Pancreas (tissue), 10 donors: ENCODE data around the gene GON4L. TPM values are rescaled to one million over a fixed set of nuclear protein-coding genes. Genes with fewer than 3 reads are reported as not detected.
"Not testable (repeated sequence)": the region's sequence is repeated elsewhere in the genome, so short reads cannot be mapped to it uniquely, and the experiment has no call there.

Experiments used
- ATAC-seq, 4 donors: fragments of 200-7000 bp; cut with Tn5 transposase; one replicate each; pipeline versions ENCODE4 v1.8.0 to v1.9.1; 2020; ENCODE audit warnings: mild to moderate bottlenecking in 4 of 4, moderate library complexity in 4 of 4
- DNase-seq, 6 donors: peaks; one replicate each; pipeline ENCODE4 v3.0.0-alpha.2; 2020
- FAIRE-seq: peaks from 2 replicates; lab custom pipeline; 2012; peaks lifted over from hg19 to GRCh38; lab: Jason Lieb, UNC
- H3K27ac ChIP-seq, 4 donors: fragments of 200-600 bp; sonication (generic); 1 replicate in 3 of 4; 2 replicates in 1 of 4; pipeline versions ENCODE4 v1.5.0 to v1.8.0; 2020
- H3K27me3 ChIP-seq, 4 donors: fragments of 200-600 bp; one replicate each; pipeline ENCODE4 v1.8.0; 2021
- H3K36me3 ChIP-seq, 3 donors: fragments of 200-600 bp; sonication (generic) in 1 of 3; one replicate each; pipeline versions ENCODE4 v1.5.0 to v1.8.0; 2020 to 2021
- H3K4me1 ChIP-seq, 3 donors: fragments of 200-600 bp; one replicate each; pipeline ENCODE4 v1.8.0; 2021
- H3K4me3 ChIP-seq, 4 donors: fragments of 200-600 bp; sonication (generic) in 2 of 4; one replicate each; pipeline versions ENCODE4 v1.5.0 to v1.8.0; 2020 to 2021
- H3K9me3 ChIP-seq, 4 donors: fragments of 200-600 bp; one replicate each; pipeline ENCODE4 v1.8.0; 2021
- WGBS, 2 donors: extraction: QIAGEN DNeasy Blood & Tissue Kit; methylation state at CpG; one replicate each; pipeline ENCODE4 v1.1.7; 2013; 5-methylcytosine and 5-hydroxymethylcytosine counted together
- intact Hi-C, 3 donors: fragments of 100-400 bp; cut with DNase I; formaldehyde crosslinking; loops; one replicate each; pipeline versions ENCODE4 v1.11.1 to v1.14.2; 2022
- polyA plus RNA-seq, 2 donors: library from polyadenylated mRNA; stranded (reverse); fragments of 200-250 nt; gene quantifications; one replicate each; pipeline ENCODE4 v1.2.3, GENCODE V29; 2013
- total RNA-seq, 6 donors: library from RNA; stranded (reverse); fragmentation: NEBNext Ultra II Directional in 4 of 6; extraction: Animal tissue kit (Norgen Biotek cat#: 25700) in 4 of 6; gene quantifications; one replicate each; pipeline versions ENCODE4 v1.2.1 to v1.2.4, GENCODE V29; 2021 to 2023
- TF ChIP-seq, protein P1 (sequence below), 4 donors: fragments of 200-600 bp; sonication (generic) in 3 of 4; IDR thresholded peaks; one replicate each; pipeline versions ENCODE4 v1.5.0 to v1.8.0; 2021; ENCODE audit warnings: antibody characterized with exemption in 4 of 4
- donor health status: healthy with polysubstance abuse.
- donor health status: DM: no; HTN: no; CAD: no; lungs with moderate emphysema.
- donor health status: DM: no; HTN: no; CAD: no.
- donor health status: control.
- donor health status: control.
- donor health status: Bipolar disorder and iron deficiency.
- donor health status: DM: yes; HTN: yes; CAD: no.
- donor health status: DM: no; HTN: no; CAD: no.
- donor health status: DM: no; HTN: no; CAD: no.
- donor health status: DM: yes; HTN: yes; CAD: no.

Gene GON4L
- total and polyA plus RNA-seq, 8 donors, result 18.5 to 32.3 (median 24.8) TPM

DNA sequence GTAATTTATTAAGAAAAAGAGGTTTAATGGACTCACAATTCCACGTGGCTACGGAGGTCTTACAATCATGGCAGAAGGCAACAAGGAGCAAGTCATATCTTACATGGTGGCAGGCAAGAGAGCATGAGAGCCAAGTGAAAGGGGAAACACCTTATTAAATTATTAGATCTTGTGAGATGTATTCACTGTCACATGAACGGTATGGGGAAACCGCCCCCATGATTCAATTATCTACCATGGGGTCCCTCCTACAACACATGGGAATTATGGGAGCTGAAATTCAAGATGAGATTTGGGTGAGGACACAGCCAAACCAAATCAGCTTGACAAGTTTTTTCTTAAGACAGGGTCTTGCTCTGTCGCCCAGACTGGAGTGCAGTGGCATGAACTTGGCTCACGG is 153.8 kb downstream of the GON4L start:
- no peak for ATAC-seq
- Histone ChIP-seq H3K4me1 (no peaks in the 10 kb centered on the region), H3K27ac (no peak overlapping the region), H3K4me3 (no peak overlapping the region), H3K36me3 (no peaks in the 10 kb centered on the region), H3K9me3 (no peaks in the 10 kb centered on the region), H3K27me3 (no peaks in the 10 kb centered on the region)
- DNase-seq, result no peak
- no peak for FAIRE-seq
- 92 to 93% methylated on average over 6 of the region's 6 CpGs for WGBS, 2 donors
- TF ChIP-seq, protein P1, sequence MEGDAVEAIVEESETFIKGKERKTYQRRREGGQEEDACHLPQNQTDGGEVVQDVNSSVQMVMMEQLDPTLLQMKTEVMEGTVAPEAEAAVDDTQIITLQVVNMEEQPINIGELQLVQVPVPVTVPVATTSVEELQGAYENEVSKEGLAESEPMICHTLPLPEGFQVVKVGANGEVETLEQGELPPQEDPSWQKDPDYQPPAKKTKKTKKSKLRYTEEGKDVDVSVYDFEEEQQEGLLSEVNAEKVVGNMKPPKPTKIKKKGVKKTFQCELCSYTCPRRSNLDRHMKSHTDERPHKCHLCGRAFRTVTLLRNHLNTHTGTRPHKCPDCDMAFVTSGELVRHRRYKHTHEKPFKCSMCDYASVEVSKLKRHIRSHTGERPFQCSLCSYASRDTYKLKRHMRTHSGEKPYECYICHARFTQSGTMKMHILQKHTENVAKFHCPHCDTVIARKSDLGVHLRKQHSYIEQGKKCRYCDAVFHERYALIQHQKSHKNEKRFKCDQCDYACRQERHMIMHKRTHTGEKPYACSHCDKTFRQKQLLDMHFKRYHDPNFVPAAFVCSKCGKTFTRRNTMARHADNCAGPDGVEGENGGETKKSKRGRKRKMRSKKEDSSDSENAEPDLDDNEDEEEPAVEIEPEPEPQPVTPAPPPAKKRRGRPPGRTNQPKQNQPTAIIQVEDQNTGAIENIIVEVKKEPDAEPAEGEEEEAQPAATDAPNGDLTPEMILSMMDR (IDR thresholded peaks at IDR 0.05), result no peak
- intact Hi-C loops, result no loop called here

DNA sequence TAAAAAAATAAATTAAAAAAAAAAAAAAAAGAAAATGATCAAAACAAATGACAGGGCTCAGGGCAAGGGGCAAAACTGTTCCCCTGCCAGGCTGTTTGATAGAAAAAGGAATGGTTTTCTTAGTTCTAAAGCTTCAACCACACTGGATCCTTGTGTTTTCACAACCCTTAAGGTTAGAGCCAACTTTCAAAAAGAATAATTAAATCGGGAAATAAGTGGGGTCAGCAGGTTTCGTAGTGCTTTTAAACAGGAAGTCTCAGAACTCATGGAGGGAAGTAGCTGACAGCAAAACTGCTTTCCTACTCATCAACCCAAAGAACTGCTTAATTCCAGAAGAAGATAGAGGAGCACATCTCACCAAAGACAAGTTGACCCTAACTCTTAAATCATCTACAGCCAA is 155.3 kb downstream of the GON4L start:
- FAIRE-seq, H3K36me3 ChIP-seq: not testable (repeated sequence)

More for the DNA sequence above, 155.3 kb downstream of the GON4L start:
- H3K4me1 ChIP-seq, H3K27ac ChIP-seq, intact Hi-C loops, H3K9me3 ChIP-seq, H3K4me3 ChIP-seq, DNase-seq, H3K27me3 ChIP-seq: not testable (repeated sequence)
- peak in 1 of 4 donors; percentile 14 for ATAC-seq
- 74 to 77% methylated on average over 2 of the region's 2 CpGs for WGBS, 2 donors

Other genes starting within 250 kb of the GON4L start
- gene MSTO1, start 247.0 kb downstream of the GON4L start, total RNA-seq, result 10 to 100 TPM; 10.8 to 27.0 (median 19.8) TPM
- 10 to 100 TPM; 47.0 to 47.1 TPM for gene MSTO1, start 247.0 kb downstream of the GON4L start, polyA plus RNA-seq
- 10 to 100 TPM; 22.1 to 37.8 (median 24.2) TPM for gene YY1AP1, start 168.4 kb downstream of the GON4L start, total RNA-seq
- gene YY1AP1, start 168.4 kb downstream of the GON4L start, polyA plus RNA-seq, result 10 to 100 TPM; 19.9 to 41.4 TPM
- 10 to 100 TPM; 40.3 to 56.7 (median 46.5) TPM for gene DAP3, start 168.1 kb downstream of the GON4L start, total RNA-seq
- 10 to 100 TPM; 52.9 to 73.8 TPM for gene DAP3, start 168.1 kb downstream of the GON4L start, polyA plus RNA-seq
- 1 to 10 TPM in 4 of 6 donors, under 1 TPM in 2; 0.83 to 5.1 (median 1.5) TPM for gene SYT11, start 2.4 kb upstream of the GON4L start, total RNA-seq
- gene SYT11, start 2.4 kb upstream of the GON4L start, polyA plus RNA-seq, result 1 to 10 TPM in 1 of 2 donors, under 1 TPM in 1; 0.46 to 5.8 TPM
- 10 to 100 TPM in 3 of 6 donors, 1 to 10 TPM in 3; 5.7 to 15.1 (median 9.2) TPM for gene RIT1, start 54.1 kb upstream of the GON4L start, total RNA-seq
- 1 to 10 TPM; 4.2 to 7.7 TPM for gene RIT1, start 54.1 kb upstream of the GON4L start, polyA plus RNA-seq
- gene KHDC4, start 77.2 kb upstream of the GON4L start, total RNA-seq, result 10 to 100 TPM; 11.9 to 24.3 (median 15.5) TPM
- 10 to 100 TPM; 29.3 to 32.8 TPM for gene KHDC4, start 77.2 kb upstream of the GON4L start, polyA plus RNA-seq
- gene RXFP4, start 84.4 kb upstream of the GON4L start, total RNA-seq, result under 1 TPM in 1 of 6 donors, not detected in 5; 0.12 TPM
- under 1 TPM in 1 of 2 donors, not detected in 1; 0.19 TPM for gene RXFP4, start 84.4 kb upstream of the GON4L start, polyA plus RNA-seq
- 10 to 100 TPM; 10.3 to 39.0 (median 23.8) TPM for gene ARHGEF2, start 121.3 kb upstream of the GON4L start, total RNA-seq
- gene ARHGEF2, start 121.3 kb upstream of the GON4L start, polyA plus RNA-seq, result 10 to 100 TPM; 17.8 to 20.2 TPM
- gene SSR2, start 163.7 kb upstream of the GON4L start, total RNA-seq, result 100 to 1,000 TPM; 160 to 236 (median 202) TPM
- gene SSR2, start 163.7 kb upstream of the GON4L start, polyA plus RNA-seq, result 100 to 1,000 TPM; 180 to 243 TPM
- gene UBQLN4, start 196.6 kb upstream of the GON4L start, total RNA-seq, result 10 to 100 TPM; 14.1 to 28.2 (median 16.9) TPM
- gene UBQLN4, start 196.6 kb upstream of the GON4L start, polyA plus RNA-seq, result 10 to 100 TPM; 18.6 to 24.4 TPM
- 10 to 100 TPM; 31.7 to 40.1 (median 32.1) TPM for gene LAMTOR2, start 197.6 kb upstream of the GON4L start, total RNA-seq
- gene LAMTOR2, start 197.6 kb upstream of the GON4L start, polyA plus RNA-seq, result 10 to 100 TPM; 59.4 to 60.1 TPM
- 10 to 100 TPM; 29.0 to 51.1 (median 34.6) TPM for gene RAB25, start 203.9 kb upstream of the GON4L start, total RNA-seq
- 10 to 100 TPM; 56.3 to 81.6 TPM for gene RAB25, start 203.9 kb upstream of the GON4L start, polyA plus RNA-seq
- gene MEX3A, start 225.3 kb upstream of the GON4L start, total RNA-seq, result 1 to 10 TPM in 2 of 6 donors, under 1 TPM in 4; 0.12 to 3.1 (median 0.65) TPM
- gene MEX3A, start 225.3 kb upstream of the GON4L start, polyA plus RNA-seq, result under 1 TPM; 0.19 to 0.76 TPM